H54 (cell line): Measurements from ENCODE around the gene CALU.

ENCODE experiments used
- DNase-seq: peaks from one replicate; pipeline ENCODE4 v3.0.0; 2011; ENCODE audit warnings: low spot score, mixed read lengths; ENCODE audit not compliant: insufficient read length
- FAIRE-seq: peaks from 3 replicates; lab custom pipeline; 2011; peaks lifted over from hg19 to GRCh38; lab: Jason Lieb, UNC
- POLR2A ChIP-seq: IDR thresholded peaks from 2 replicates; pipeline ENCODE4 v1.6.1; 2011; ENCODE audit warnings: low read depth, mild to moderate bottlenecking, low read length

The CALU gene

GRCh38 chr7:128739048-128739962, at the start of gene CALU:
TSS of gene CALU (plus strand) at chr7:128739359. CDS start at chr7:128748584, 9,225 bp downstream.
- TF ChIP-seq POLR2A = peak; percentile 95
- DNase-seq (peak; percentile 93), FAIRE-seq (peak; percentile 53)

GRCh38 chr7:128691227-128691626, 47.9 kb upstream of the CALU start:
- FAIRE-seq (no peak), DNase-seq (no peak)
- TF ChIP-seq POLR2A = no peak

GRCh38 chr7:128692623-128693270, 46.4 kb upstream of the CALU start:
- DNase-seq = no peak
- FAIRE-seq = no peak
- TF ChIP-seq POLR2A = no peak

GRCh38 chr7:128693373-128694015, 45.7 kb upstream of the CALU start:
- no peak for TF ChIP-seq POLR2A
- FAIRE-seq (no peak), DNase-seq (no peak)

GRCh38 chr7:128694738-128695137, 44.4 kb upstream of the CALU start:
- DNase-seq = no peak
- no peak for FAIRE-seq
- TF ChIP-seq POLR2A = no peak

- DNase-seq = peak; percentile 57
- no peak for FAIRE-seq
- TF ChIP-seq POLR2A = no peak
These were observed 41.8 kb upstream of the CALU start for GRCh38 chr7:128697302-128697905.

- no peak for FAIRE-seq
These were observed 39.9 kb upstream of the CALU start for GRCh38 chr7:128699196-128699712.

GRCh38 chr7:128699895-128700294, 39.3 kb upstream of the CALU start:
- no peak for TF ChIP-seq POLR2A
- DNase-seq (no peak), FAIRE-seq (no peak)

More at GRCh38 chr7:128699196-128699712, 39.9 kb upstream of the CALU start:
- no peak for DNase-seq
- TF ChIP-seq POLR2A = no peak

GRCh38 chr7:128701062-128701785, 37.9 kb upstream of the CALU start:
- FAIRE-seq = no peak
- DNase-seq = no peak
- TF ChIP-seq POLR2A = no peak

- DNase-seq = no peak
- TF ChIP-seq POLR2A = no peak
- FAIRE-seq = no peak
These were observed 35.4 kb upstream of the CALU start for GRCh38 chr7:128703609-128704241.

- FAIRE-seq = no peak
- no peak for DNase-seq
- TF ChIP-seq POLR2A = no peak
These were observed 33.2 kb upstream of the CALU start for GRCh38 chr7:128705891-128706333.

GRCh38 chr7:128707752-128708151, 31.4 kb upstream of the CALU start:
- FAIRE-seq = no peak
- DNase-seq = no peak
- TF ChIP-seq POLR2A = no peak
